Mesendoderm (in vitro differentiated cells): Measurements from ENCODE around the gene NFIC.
"Not testable (repeated sequence)": the region's sequence is repeated elsewhere in the genome, so short reads cannot be mapped to it uniquely, and the experiment has no call there.

ENCODE experiments used
- DNase-seq: peaks from one replicate; pipeline ENCODE4 v3.0.0; 2013
- H2AK5ac ChIP-seq: 2 replicates; pipeline ENCODE4 v1.6.1; 2013; ENCODE audit warnings: low read length, inconsistent platforms
- H2BK120ac ChIP-seq: 2 replicates; pipeline ENCODE4 v1.6.1; 2013; ENCODE audit warnings: low read depth, mild to moderate bottlenecking, low read length, moderate library complexity, mixed read lengths
- H2BK15ac ChIP-seq: replicated peaks from 2 replicates; pipeline ENCODE4 v1.6.1; 2013; ENCODE audit warnings: low read depth, mild to moderate bottlenecking, moderate library complexity
- H2BK5ac ChIP-seq: 2 replicates; pipeline ENCODE4 v1.6.1; 2013; ENCODE audit warnings: low read length, inconsistent platforms
- H3K18ac ChIP-seq: 2 replicates; pipeline ENCODE4 v1.6.1; 2013; ENCODE audit warnings: mild to moderate bottlenecking, low read length, mixed read lengths
- H3K23ac ChIP-seq: one replicate; pipeline ENCODE4 v1.6.1; 2013; ENCODE audit warnings: low read length
- H3K27ac ChIP-seq: 2 replicates; pipeline ENCODE4 v1.5.1; 2013; ENCODE audit warnings: low read depth, mild to moderate bottlenecking, inconsistent platforms, low read length, moderate library complexity
- H3K27me3 ChIP-seq: 2 replicates; pipeline ENCODE4 v1.6.1; 2013; ENCODE audit warnings: low read length, control low read depth, mild to moderate bottlenecking, inconsistent platforms; ENCODE audit not compliant: insufficient read depth, poor library complexity
- H3K36me3 ChIP-seq: 2 replicates; pipeline ENCODE4 v1.6.1; 2013; ENCODE audit warnings: low read length, inconsistent platforms; ENCODE audit not compliant: control insufficient read depth, insufficient read depth
- H3K4ac ChIP-seq: one replicate; pipeline ENCODE4 v1.6.1; 2013; ENCODE audit warnings: low read depth, mild to moderate bottlenecking, low read length, moderate library complexity
- H3K4me1 ChIP-seq: 2 replicates; pipeline ENCODE4 v1.6.1; 2013; ENCODE audit warnings: low read depth, low read length, inconsistent platforms; ENCODE audit not compliant: control insufficient read depth
- H3K4me2 ChIP-seq: 2 replicates; pipeline ENCODE4 v1.6.1; 2013; ENCODE audit warnings: low read length
- H3K4me3 ChIP-seq: 2 replicates; pipeline ENCODE4 v1.5.1; 2013; ENCODE audit warnings: mild to moderate bottlenecking, low read length
- H3K56ac ChIP-seq: one replicate; pipeline ENCODE4 v1.6.1; 2013; ENCODE audit warnings: low read length
- H3K79me1 ChIP-seq: 2 replicates; pipeline ENCODE4 v1.6.1; 2013; ENCODE audit warnings: low read length, inconsistent platforms
- H3K79me2 ChIP-seq: 2 replicates; pipeline ENCODE4 v1.6.1; 2013; ENCODE audit warnings: mild to moderate bottlenecking, low read length; ENCODE audit not compliant: control insufficient read depth, insufficient read depth
- H3K9ac ChIP-seq: 2 replicates; pipeline ENCODE4 v1.6.1; 2013; ENCODE audit warnings: low read length, inconsistent platforms
- H4K5ac ChIP-seq: one replicate; pipeline ENCODE4 v1.6.1; 2013; ENCODE audit warnings: low read length
- H4K8ac ChIP-seq: one replicate; pipeline ENCODE4 v1.6.1; 2013; ENCODE audit warnings: low read depth, mild to moderate bottlenecking, control low read depth, low read length, moderate library complexity
- WGBS: extraction: QIAGEN DNeasy Blood & Tissue Kit; methylation state at CpG from one replicate; pipeline ENCODE4 v1.1.7; 2013; ENCODE audit warnings: low lambda C conversion rate, missing lambda C conversion rate; ENCODE audit not compliant: insufficient coverage; ENCODE audit errors: extremely low coverage; 5-methylcytosine and 5-hydroxymethylcytosine counted together

NFIC gene

GRCh38 chr19:3399311-3399710 is 32.9 kb downstream of the NFIC start:
- H3K27ac ChIP-seq, H2BK5ac ChIP-seq, DNase-seq: not testable (repeated sequence)

GRCh38 chr19:3401004-3401768 is 34.8 kb downstream of the NFIC start:
- Histone ChIP-seq H2BK15ac (no peak overlapping the region), H3K9ac (no peak overlapping the region), H2AK5ac (no peak overlapping the region), H3K4ac (no peak overlapping the region), H3K18ac (no peak overlapping the region), H3K27ac (no peak overlapping the region), H4K8ac (no peak overlapping the region), H3K79me2 (no peaks in the 10 kb centered on the region), H3K4me2 (no peak overlapping the region), H3K36me3 (no peaks in the 10 kb centered on the region), H3K23ac (no peak overlapping the region), H2BK120ac (no peak overlapping the region), H3K56ac (no peak overlapping the region), H2BK5ac (no peak overlapping the region), H4K5ac (no peak overlapping the region), H3K4me3 (no peak overlapping the region), H3K4me1 (no peaks in the 10 kb centered on the region), H3K27me3 (no peaks in the 10 kb centered on the region), H3K79me1 (no peaks in the 10 kb centered on the region)
- no CpG with 5 or more reads among the region's 18 CpGs for WGBS
- no peak for DNase-seq

More at GRCh38 chr19:3399311-3399710, 32.9 kb downstream of the NFIC start:
- H3K4me3 ChIP-seq, H2BK120ac ChIP-seq, H3K36me3 ChIP-seq, H3K18ac ChIP-seq, H3K27me3 ChIP-seq, H3K23ac ChIP-seq, H3K4ac ChIP-seq, H4K8ac ChIP-seq, H3K79me2 ChIP-seq, H4K5ac ChIP-seq, H2BK15ac ChIP-seq, H3K79me1 ChIP-seq, H3K56ac ChIP-seq, H3K9ac ChIP-seq, H3K4me1 ChIP-seq, H2AK5ac ChIP-seq, H3K4me2 ChIP-seq: not testable (repeated sequence)
- WGBS, result no CpG with 5 or more reads among the region's 7 CpGs

GRCh38 chr19:3402631-3403443 is 36.5 kb downstream of the NFIC start:
- Histone ChIP-seq H2BK15ac (no peak overlapping the region), H2BK5ac (no peak overlapping the region), H4K8ac (no peak overlapping the region), H3K4ac (no peak overlapping the region), H4K5ac (no peak overlapping the region), H3K79me2 (no peaks in the 10 kb centered on the region), H3K4me2 (no peak overlapping the region), H3K27me3 (no peaks in the 10 kb centered on the region), H3K9ac (no peak overlapping the region), H3K18ac (no peak overlapping the region), H3K36me3 (no peaks in the 10 kb centered on the region), H3K4me1 (no peaks in the 10 kb centered on the region), H3K4me3 (no peak overlapping the region), H3K23ac (no peak overlapping the region), H3K56ac (no peak overlapping the region), H3K27ac (no peak overlapping the region), H2AK5ac (no peak overlapping the region), H3K79me1 (no peaks in the 10 kb centered on the region), H2BK120ac (no peak overlapping the region)
- no CpG with 5 or more reads among the region's 10 CpGs for WGBS
- DNase-seq, result no peak

GRCh38 chr19:3403489-3404323 is 37.3 kb downstream of the NFIC start:
- H3K36me3 ChIP-seq, result no peaks in the 10 kb centered on the region

GRCh38 chr19:3404324-3405260 is 38.2 kb downstream of the NFIC start:
- Histone ChIP-seq H2BK120ac (no peak overlapping the region), H3K18ac (peak overlapping the region; percentile 41), H3K4me1 (no peaks in the 10 kb centered on the region), H2BK15ac (no peak overlapping the region), H3K9ac (no peak overlapping the region), H3K27ac (no peak overlapping the region), H3K23ac (no peak overlapping the region), H2BK5ac (no peak overlapping the region), H3K36me3 (no peaks in the 10 kb centered on the region), H3K4me3 (no peak overlapping the region), H4K8ac (peak overlapping the region; percentile 67), H3K27me3 (no peaks in the 10 kb centered on the region), H3K79me1 (no peaks in the 10 kb centered on the region), H3K4me2 (no peak overlapping the region), H3K79me2 (no peaks in the 10 kb centered on the region), H3K4ac (peak overlapping the region; percentile 73), H2AK5ac (no peak overlapping the region), H3K56ac (peak overlapping the region; percentile 73), H4K5ac (no peak overlapping the region)
- no CpG with 5 or more reads among the region's 62 CpGs for WGBS
- no peak for DNase-seq

More at GRCh38 chr19:3403489-3404323, 37.3 kb downstream of the NFIC start:
- DNase-seq, result no peak
- Histone ChIP-seq H3K27ac (no peak overlapping the region), H3K4ac (peak overlapping the region; percentile 73), H3K4me2 (no peak overlapping the region), H3K79me1 (no peaks in the 10 kb centered on the region), H2BK15ac (no peak overlapping the region), H3K56ac (peak overlapping the region; percentile 73), H2BK120ac (no peak overlapping the region), H2BK5ac (no peak overlapping the region), H3K79me2 (no peaks in the 10 kb centered on the region), H3K23ac (no peak overlapping the region), H3K4me1 (no peaks in the 10 kb centered on the region), H3K18ac (peak overlapping the region; percentile 41), H4K5ac (no peak overlapping the region), H3K27me3 (no peaks in the 10 kb centered on the region), H3K4me3 (no peak overlapping the region), H2AK5ac (no peak overlapping the region), H4K8ac (no peak overlapping the region), H3K9ac (no peak overlapping the region)
- no CpG with 5 or more reads among the region's 49 CpGs for WGBS
